ENCODE data around the gene COL4A1.

DNA sequence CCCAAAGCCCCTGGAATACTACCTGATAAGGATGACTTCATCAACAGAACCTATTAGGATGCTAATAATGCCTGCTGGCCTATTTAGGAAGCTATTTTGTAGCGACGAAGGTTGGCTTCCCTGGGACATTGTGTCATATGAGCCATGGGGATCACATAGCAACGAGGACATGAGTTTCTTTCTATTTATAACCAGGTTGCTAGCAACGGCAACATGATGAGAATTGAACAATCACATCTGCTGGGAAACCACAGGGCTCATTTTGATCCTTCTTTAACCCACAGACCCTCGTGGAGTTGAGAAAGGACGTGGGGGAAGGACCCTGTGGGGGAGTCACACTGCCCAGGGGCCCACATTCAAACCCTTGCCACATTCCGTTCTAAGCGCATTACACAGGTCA lies 172.2 kb downstream of the COL4A1 start:
- TF ChIP-seq CEBPB (IDR thresholded peaks at IDR 0.05) (no peak), EP300 (IDR thresholded peaks at IDR 0.05; ENCODE audit: borderline replicate concordance) (no peak), TAF1 (IDR thresholded peaks at IDR 0.05; ENCODE audit: low read depth) (no peak), EGR1 (IDR thresholded peaks at IDR 0.05) (no peak), RAD21 (IDR thresholded peaks at IDR 0.05; ENCODE audit: low read depth) (no peak)
- TF ChIP-seq, protein P1, sequence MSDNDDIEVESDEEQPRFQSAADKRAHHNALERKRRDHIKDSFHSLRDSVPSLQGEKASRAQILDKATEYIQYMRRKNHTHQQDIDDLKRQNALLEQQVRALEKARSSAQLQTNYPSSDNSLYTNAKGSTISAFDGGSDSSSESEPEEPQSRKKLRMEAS (IDR thresholded peaks at IDR 0.05) = no peak
- TF ChIP-seq, protein P2, sequence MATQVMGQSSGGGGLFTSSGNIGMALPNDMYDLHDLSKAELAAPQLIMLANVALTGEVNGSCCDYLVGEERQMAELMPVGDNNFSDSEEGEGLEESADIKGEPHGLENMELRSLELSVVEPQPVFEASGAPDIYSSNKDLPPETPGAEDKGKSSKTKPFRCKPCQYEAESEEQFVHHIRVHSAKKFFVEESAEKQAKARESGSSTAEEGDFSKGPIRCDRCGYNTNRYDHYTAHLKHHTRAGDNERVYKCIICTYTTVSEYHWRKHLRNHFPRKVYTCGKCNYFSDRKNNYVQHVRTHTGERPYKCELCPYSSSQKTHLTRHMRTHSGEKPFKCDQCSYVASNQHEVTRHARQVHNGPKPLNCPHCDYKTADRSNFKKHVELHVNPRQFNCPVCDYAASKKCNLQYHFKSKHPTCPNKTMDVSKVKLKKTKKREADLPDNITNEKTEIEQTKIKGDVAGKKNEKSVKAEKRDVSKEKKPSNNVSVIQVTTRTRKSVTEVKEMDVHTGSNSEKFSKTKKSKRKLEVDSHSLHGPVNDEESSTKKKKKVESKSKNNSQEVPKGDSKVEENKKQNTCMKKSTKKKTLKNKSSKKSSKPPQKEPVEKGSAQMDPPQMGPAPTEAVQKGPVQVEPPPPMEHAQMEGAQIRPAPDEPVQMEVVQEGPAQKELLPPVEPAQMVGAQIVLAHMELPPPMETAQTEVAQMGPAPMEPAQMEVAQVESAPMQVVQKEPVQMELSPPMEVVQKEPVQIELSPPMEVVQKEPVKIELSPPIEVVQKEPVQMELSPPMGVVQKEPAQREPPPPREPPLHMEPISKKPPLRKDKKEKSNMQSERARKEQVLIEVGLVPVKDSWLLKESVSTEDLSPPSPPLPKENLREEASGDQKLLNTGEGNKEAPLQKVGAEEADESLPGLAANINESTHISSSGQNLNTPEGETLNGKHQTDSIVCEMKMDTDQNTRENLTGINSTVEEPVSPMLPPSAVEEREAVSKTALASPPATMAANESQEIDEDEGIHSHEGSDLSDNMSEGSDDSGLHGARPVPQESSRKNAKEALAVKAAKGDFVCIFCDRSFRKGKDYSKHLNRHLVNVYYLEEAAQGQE (IDR thresholded peaks at IDR 0.05; ENCODE audit: low read depth) = no peak

All from Ishikawa (cell line).